Measurements from ENCODE around the gene PHACTR3. TPM values are rescaled to one million over a fixed set of nuclear protein-coding genes. Genes with fewer than 3 reads are reported as not detected.

PHACTR3 gene
- total RNA-seq, 1 experiment from 2014 or later = 0.11 TPM

GRCh38 chr20:59667131-59667530, 62.8 kb downstream of the PHACTR3 start:
- Histone ChIP-seq H3K27me3 (replicated peaks; ENCODE audit: control insufficient read depth, insufficient read depth, low read length) (peaks cover 11% of the 10 kb centered on the region), H3K4me3 (ENCODE audit: low read depth, low read length) (no peak overlapping the region), H3K9me3 (no peaks in the 10 kb centered on the region), H3K4me1 (no peaks in the 10 kb centered on the region), H3K36me3 (ENCODE audit: control insufficient read depth, insufficient read depth, low read length) (no peaks in the 10 kb centered on the region)
- Mint-ChIP-seq H3K4me3 (ENCODE audit: unreplicated experiment) (no peak overlapping the region), H3K27ac (ENCODE audit: unreplicated experiment) (no peak overlapping the region), H3K27me3 (ENCODE audit: insufficient read depth, unreplicated experiment) (peaks cover 41% of the 10 kb centered on the region), H3K9me3 (ENCODE audit: unreplicated experiment) (no peaks in the 10 kb centered on the region), H3K36me3 (ENCODE audit: insufficient read depth, unreplicated experiment) (no peaks in the 10 kb centered on the region), H3K4me1 (ENCODE audit: low read depth, unreplicated experiment) (no peaks in the 10 kb centered on the region)
- no TSS peak for BruUV-seq (replicated peaks)
- CTCF ChIA-PET = no interaction called here
- intact Hi-C loops (cut with micrococcal nuclease; ENCODE audit: unreplicated experiment) = no loop called here
- no peak for DNase-seq
- POLR2A ChIA-PET = no interaction called here
- TF ChIP-seq, protein P1, sequence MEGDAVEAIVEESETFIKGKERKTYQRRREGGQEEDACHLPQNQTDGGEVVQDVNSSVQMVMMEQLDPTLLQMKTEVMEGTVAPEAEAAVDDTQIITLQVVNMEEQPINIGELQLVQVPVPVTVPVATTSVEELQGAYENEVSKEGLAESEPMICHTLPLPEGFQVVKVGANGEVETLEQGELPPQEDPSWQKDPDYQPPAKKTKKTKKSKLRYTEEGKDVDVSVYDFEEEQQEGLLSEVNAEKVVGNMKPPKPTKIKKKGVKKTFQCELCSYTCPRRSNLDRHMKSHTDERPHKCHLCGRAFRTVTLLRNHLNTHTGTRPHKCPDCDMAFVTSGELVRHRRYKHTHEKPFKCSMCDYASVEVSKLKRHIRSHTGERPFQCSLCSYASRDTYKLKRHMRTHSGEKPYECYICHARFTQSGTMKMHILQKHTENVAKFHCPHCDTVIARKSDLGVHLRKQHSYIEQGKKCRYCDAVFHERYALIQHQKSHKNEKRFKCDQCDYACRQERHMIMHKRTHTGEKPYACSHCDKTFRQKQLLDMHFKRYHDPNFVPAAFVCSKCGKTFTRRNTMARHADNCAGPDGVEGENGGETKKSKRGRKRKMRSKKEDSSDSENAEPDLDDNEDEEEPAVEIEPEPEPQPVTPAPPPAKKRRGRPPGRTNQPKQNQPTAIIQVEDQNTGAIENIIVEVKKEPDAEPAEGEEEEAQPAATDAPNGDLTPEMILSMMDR (IDR thresholded peaks at IDR 0.05; ENCODE audit: insufficient read depth in 1 of 2, low read depth in 1 of 2, low read length in 1 of 2, severe bottlenecking in 1 of 2, unreplicated experiment in 1 of 2) = no peak

DNA sequence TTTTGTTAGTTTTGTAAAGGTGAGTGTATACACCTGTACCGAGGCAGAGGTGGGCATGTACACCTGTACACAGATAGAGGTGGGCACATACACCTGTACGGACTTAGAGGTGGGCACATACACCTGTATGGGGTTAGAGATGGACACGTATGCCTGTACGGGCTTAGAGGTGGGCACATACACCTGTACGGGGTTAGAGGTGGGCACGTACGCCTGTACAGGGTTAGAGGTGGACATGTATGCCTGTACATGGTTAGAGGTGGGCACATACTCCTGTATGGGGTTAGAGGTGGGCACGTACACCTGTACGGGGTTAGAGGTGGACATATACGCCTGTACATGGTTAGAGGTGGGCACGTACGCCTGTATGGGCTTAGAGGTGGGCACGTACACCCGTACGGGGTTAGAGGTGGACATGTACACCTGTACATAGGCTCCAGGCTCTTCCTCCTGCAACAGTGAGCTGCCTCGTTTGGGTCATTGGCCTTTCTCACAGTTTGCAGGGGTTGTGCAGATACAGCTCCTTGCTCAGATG, 63.7 kb downstream of the PHACTR3 start:
- no peak for DNase-seq
- Mint-ChIP-seq H3K36me3 (ENCODE audit: insufficient read depth, unreplicated experiment) (no peaks in the 10 kb centered on the region), H3K27me3 (ENCODE audit: insufficient read depth, unreplicated experiment) (peaks cover 34% of the 10 kb centered on the region), H3K4me3 (ENCODE audit: unreplicated experiment) (no peak overlapping the region), H3K4me1 (ENCODE audit: low read depth, unreplicated experiment) (no peaks in the 10 kb centered on the region), H3K9me3 (ENCODE audit: unreplicated experiment) (no peaks in the 10 kb centered on the region), H3K27ac (ENCODE audit: unreplicated experiment) (no peak overlapping the region)
- Histone ChIP-seq H3K27me3 (replicated peaks; ENCODE audit: control insufficient read depth, insufficient read depth, low read length) (peaks cover 8% of the 10 kb centered on the region), H3K36me3 (ENCODE audit: control insufficient read depth, insufficient read depth, low read length) (no peaks in the 10 kb centered on the region), H3K9me3 (no peaks in the 10 kb centered on the region), H3K4me3 (ENCODE audit: low read depth, low read length) (no peak overlapping the region), H3K4me1 (no peaks in the 10 kb centered on the region)
- no TSS peak for BruUV-seq (replicated peaks)
- POLR2A ChIA-PET = no interaction called here
- CTCF ChIA-PET = no interaction called here
- TF ChIP-seq, protein P1 (IDR thresholded peaks at IDR 0.05; ENCODE audit: insufficient read depth in 1 of 2, low read depth in 1 of 2, low read length in 1 of 2, severe bottlenecking in 1 of 2, unreplicated experiment in 1 of 2) = no peak
- intact Hi-C loops (cut with micrococcal nuclease; ENCODE audit: unreplicated experiment) = no loop called here

GRCh38 chr20:59668926-59669850, 64.8 kb downstream of the PHACTR3 start:
- peaks cover 8% of the 10 kb centered on the region for H3K27me3 ChIP-seq (replicated peaks; ENCODE audit: control insufficient read depth, insufficient read depth, low read length)
- H3K9me3 Mint-ChIP-seq (ENCODE audit: unreplicated experiment) = no peaks in the 10 kb centered on the region

More at GRCh38 chr20:59668926-59669850, 64.8 kb downstream of the PHACTR3 start:
- intact Hi-C loops (cut with micrococcal nuclease; ENCODE audit: unreplicated experiment) = no loop called here
- POLR2A ChIA-PET = no interaction called here
- H3K4me1 Mint-ChIP-seq (ENCODE audit: low read depth, unreplicated experiment) = no peaks in the 10 kb centered on the region
- H3K36me3 ChIP-seq (ENCODE audit: control insufficient read depth, insufficient read depth, low read length) = no peaks in the 10 kb centered on the region
- no peak for DNase-seq
- H3K36me3 Mint-ChIP-seq (ENCODE audit: insufficient read depth, unreplicated experiment) = no peaks in the 10 kb centered on the region
- H3K4me3 Mint-ChIP-seq (ENCODE audit: unreplicated experiment) = no peak overlapping the region
- H3K27ac Mint-ChIP-seq (ENCODE audit: unreplicated experiment) = no peak overlapping the region
- CTCF ChIA-PET = no interaction called here
- peaks cover 31% of the 10 kb centered on the region for H3K27me3 Mint-ChIP-seq (ENCODE audit: insufficient read depth, unreplicated experiment)
- no peaks in the 10 kb centered on the region for H3K9me3 ChIP-seq
- TF ChIP-seq, protein P1 (IDR thresholded peaks at IDR 0.05; ENCODE audit: insufficient read depth in 1 of 2, low read depth in 1 of 2, low read length in 1 of 2, severe bottlenecking in 1 of 2, unreplicated experiment in 1 of 2) = no peak
- no TSS peak for BruUV-seq (replicated peaks)
- no peak overlapping the region for H3K4me3 ChIP-seq (ENCODE audit: low read depth, low read length)
- no peaks in the 10 kb centered on the region for H3K4me1 ChIP-seq
